Smooth muscle cell (in vitro differentiated cells): ENCODE measurements around the gene MARCKSL1. TPM values are rescaled to one million over a fixed set of nuclear protein-coding genes. Genes with fewer than 3 reads are reported as not detected.
"Not testable (repeated sequence)": the region's sequence is repeated elsewhere in the genome, so short reads cannot be mapped to it uniquely, and the experiment has no call there.

ENCODE experiments used
- DNase-seq: peaks from one replicate; lab custom pipeline; 2025; ENCODE audit not compliant: unreplicated experiment; lab: John Stamatoyannopoulos, UW
- H2AFZ ChIP-seq: fragments of 200-600 bp; sonication (generic); 2 replicates; pipeline ENCODE4 v1.6.0; 2016; ENCODE audit warnings: antibody characterized with exemption, low read depth, mild to moderate bottlenecking
- H3F3A ChIP-seq: fragments of 200-600 bp; sonication (generic); 2 replicates; pipeline ENCODE4 v1.6.0; 2017; ENCODE audit warnings: antibody characterized with exemption, low read depth
- H3K27ac ChIP-seq: fragments of 200-600 bp; sonication (generic); 2 replicates; pipeline ENCODE4 v1.5.1; 2016; ENCODE audit warnings: low read depth, mild to moderate bottlenecking
- H3K27me3 ChIP-seq: fragments of 200-600 bp; sonication (generic); 2 replicates; pipeline ENCODE4 v1.6.1; 2016; ENCODE audit warnings: low read depth, mild to moderate bottlenecking
- H3K36me3 ChIP-seq: fragments of 200-600 bp; sonication (generic); 2 replicates; pipeline ENCODE4 v1.5.1; 2016; ENCODE audit warnings: low read depth
- H3K4me1 ChIP-seq: fragments of 200-600 bp; sonication (generic); 2 replicates; pipeline ENCODE4 v1.5.1; 2016; ENCODE audit warnings: low read depth
- H3K4me2 ChIP-seq: fragments of 200-600 bp; sonication (generic); 2 replicates; pipeline ENCODE4 v1.6.0; 2016; ENCODE audit warnings: mild to moderate bottlenecking
- H3K4me3 ChIP-seq: fragments of 200-600 bp; sonication (generic); 2 replicates; pipeline ENCODE4 v1.5.1; 2016; ENCODE audit warnings: mild to moderate bottlenecking
- H3K79me2 ChIP-seq: fragments of 200-600 bp; sonication (generic); 2 replicates; pipeline ENCODE4 v1.6.0; 2016; ENCODE audit warnings: low read depth, mild to moderate bottlenecking
- H3K9ac ChIP-seq: fragments of 200-600 bp; sonication (generic); 2 replicates; pipeline ENCODE4 v1.6.0; 2016; ENCODE audit warnings: low read depth
- H3K9me3 ChIP-seq: fragments of 200-600 bp; sonication (generic); replicated peaks from 2 replicates; pipeline ENCODE4 v1.5.1; 2016; ENCODE audit warnings: low read depth
- H4K20me1 ChIP-seq: fragments of 200-600 bp; sonication (generic); 2 replicates; pipeline ENCODE4 v1.6.0; 2016; ENCODE audit warnings: low read depth
- WGBS: methylation state at CpG from one replicate; pipeline ENCODE4 v1.1.7; 2016; ENCODE audit warnings: low lambda C conversion rate; 5-methylcytosine and 5-hydroxymethylcytosine counted together
- polyA plus RNA-seq: library from polyadenylated mRNA; unstranded; fragments of >200 nt; fragmentation: Nextera tagmentation; extraction: Ambion mirVana; gene quantifications from 2 replicates; pipeline ENCODE4 v1.2.1, GENCODE V29; 2016
- total RNA-seq: library from RNA; depleted of rRNA; stranded (reverse); fragments of >200 nt; gene quantifications from 2 replicates; pipeline ENCODE4 v1.2.3, GENCODE V29; 2014
- TF ChIP-seq, protein P1 (sequence below): fragments of 200-600 bp; sonication (generic); IDR thresholded peaks from 2 replicates; pipeline ENCODE4 v1.5.1; 2017; ENCODE audit warnings: borderline replicate concordance, mild to moderate bottlenecking, antibody characterized with exemption; ENCODE audit not compliant: insufficient read depth, poor library complexity, severe bottlenecking

The MARCKSL1 gene
- total and polyA plus RNA-seq, 2 experiments from 2014 or later, result 126 to 358 TPM

DNA sequence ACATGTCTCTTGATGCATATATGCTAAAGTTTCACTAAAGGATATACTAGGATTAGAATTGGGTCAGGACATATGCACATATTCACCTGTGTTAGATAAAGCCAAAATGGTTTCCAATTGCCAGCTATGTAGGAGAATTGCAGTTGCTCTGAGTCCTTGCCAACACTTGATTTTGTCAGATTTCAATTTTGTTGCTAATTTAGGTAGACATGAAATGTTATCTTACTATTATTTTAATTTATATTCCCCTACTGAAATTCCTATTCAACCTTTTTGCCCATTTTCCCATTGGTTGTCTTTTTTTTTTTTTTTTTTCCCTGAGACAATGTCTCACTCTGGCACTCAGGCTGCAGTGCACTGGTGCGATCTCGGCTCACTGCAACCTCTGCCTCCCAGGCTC, 30.7 kb downstream of the MARCKSL1 start:
- Histone ChIP-seq H3K4me3 (no peak overlapping the region), H3K4me2 (no peak overlapping the region), H3F3A (no peaks in the 10 kb centered on the region), H2AFZ (no peak overlapping the region), H3K27me3 (no peaks in the 10 kb centered on the region), H3K79me2 (peaks cover 77% of the 10 kb centered on the region), H4K20me1 (peaks cover 69% of the 10 kb centered on the region), H3K27ac (no peak overlapping the region), H3K36me3 (peaks cover 30% of the 10 kb centered on the region), H3K9ac (no peak overlapping the region), H3K9me3 (peaks cover 3% of the 10 kb centered on the region), H3K4me1 (no peaks in the 10 kb centered on the region)
- 100% methylated on average over 2 of the region's 2 CpGs for WGBS
- no peak for DNase-seq
- TF ChIP-seq, protein P1, sequence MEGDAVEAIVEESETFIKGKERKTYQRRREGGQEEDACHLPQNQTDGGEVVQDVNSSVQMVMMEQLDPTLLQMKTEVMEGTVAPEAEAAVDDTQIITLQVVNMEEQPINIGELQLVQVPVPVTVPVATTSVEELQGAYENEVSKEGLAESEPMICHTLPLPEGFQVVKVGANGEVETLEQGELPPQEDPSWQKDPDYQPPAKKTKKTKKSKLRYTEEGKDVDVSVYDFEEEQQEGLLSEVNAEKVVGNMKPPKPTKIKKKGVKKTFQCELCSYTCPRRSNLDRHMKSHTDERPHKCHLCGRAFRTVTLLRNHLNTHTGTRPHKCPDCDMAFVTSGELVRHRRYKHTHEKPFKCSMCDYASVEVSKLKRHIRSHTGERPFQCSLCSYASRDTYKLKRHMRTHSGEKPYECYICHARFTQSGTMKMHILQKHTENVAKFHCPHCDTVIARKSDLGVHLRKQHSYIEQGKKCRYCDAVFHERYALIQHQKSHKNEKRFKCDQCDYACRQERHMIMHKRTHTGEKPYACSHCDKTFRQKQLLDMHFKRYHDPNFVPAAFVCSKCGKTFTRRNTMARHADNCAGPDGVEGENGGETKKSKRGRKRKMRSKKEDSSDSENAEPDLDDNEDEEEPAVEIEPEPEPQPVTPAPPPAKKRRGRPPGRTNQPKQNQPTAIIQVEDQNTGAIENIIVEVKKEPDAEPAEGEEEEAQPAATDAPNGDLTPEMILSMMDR, result no peak

DNA sequence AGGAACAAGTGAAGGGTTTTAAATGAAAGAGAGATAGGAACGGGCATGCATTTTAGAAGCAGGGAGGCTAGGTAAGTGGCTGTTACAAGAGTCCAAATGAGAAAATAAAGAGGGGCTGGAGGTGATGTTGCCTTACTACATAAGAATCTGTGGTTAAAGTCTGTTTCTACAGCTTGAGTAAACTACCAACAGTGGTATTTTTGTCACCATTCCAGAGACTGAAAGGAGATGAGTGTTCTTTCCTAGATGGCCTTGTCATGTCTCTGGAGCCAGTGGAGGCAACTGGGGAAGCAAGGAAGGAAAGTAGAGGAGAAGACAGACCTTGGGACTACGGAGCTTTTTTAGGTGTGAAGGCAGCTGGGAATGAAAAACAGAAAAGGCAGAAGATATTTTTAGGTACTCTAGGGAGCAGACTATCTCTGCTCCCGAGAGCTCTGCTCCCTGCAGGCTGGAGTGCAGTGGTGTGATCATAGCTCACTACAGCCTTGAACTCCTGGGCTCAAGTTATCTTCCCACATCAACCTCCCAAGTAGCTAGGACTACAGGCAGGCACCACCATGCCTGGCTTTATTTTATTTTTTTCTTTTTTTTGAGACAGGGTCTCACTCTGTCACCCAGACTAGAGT, 31.9 kb downstream of the MARCKSL1 start:
- no peak overlapping the region for H2AFZ ChIP-seq
- no peak overlapping the region for H3K4me3 ChIP-seq
- H4K20me1 ChIP-seq, result peaks cover 69% of the 10 kb centered on the region
- peaks cover 30% of the 10 kb centered on the region for H3K36me3 ChIP-seq
- H3K27ac ChIP-seq, result no peak overlapping the region
- no peaks in the 10 kb centered on the region for H3K4me1 ChIP-seq
- no peaks in the 10 kb centered on the region for H3K27me3 ChIP-seq
- TF ChIP-seq, protein P1, result no peak
- H3F3A ChIP-seq, result no peaks in the 10 kb centered on the region
- DNase-seq, result no peak
- WGBS, result 98% methylated on average over 3 of the region's 3 CpGs
- peaks cover 3% of the 10 kb centered on the region for H3K9me3 ChIP-seq
- no peak overlapping the region for H3K4me2 ChIP-seq
- H3K79me2 ChIP-seq, result peaks cover 79% of the 10 kb centered on the region
- H3K9ac ChIP-seq, result no peak overlapping the region

DNA sequence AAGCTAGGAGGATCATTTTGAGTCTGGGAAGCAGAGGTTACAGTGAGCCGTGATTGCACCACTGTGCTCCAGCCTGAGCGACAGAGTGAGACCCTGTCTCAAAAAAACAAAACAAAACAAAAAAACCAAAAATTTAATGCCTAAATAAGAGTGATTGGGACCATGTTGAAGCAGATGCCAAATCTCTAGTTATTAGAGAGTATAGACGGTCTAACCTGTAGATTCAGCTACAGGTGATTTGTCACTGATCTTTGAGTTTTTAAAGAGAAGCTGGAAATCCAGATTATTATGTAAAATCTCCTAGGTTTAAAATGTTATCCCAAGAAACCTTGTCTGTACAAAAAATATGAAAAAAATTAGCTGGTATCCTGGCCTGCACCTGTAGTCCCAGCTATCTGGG, 32.7 kb downstream of the MARCKSL1 start:
- Histone ChIP-seq H3F3A (no peaks in the 10 kb centered on the region), H3K27me3 (no peaks in the 10 kb centered on the region), H3K27ac (no peak overlapping the region), H3K36me3 (peaks cover 30% of the 10 kb centered on the region), H3K79me2 (peaks cover 83% of the 10 kb centered on the region), H3K9me3 (peaks cover 3% of the 10 kb centered on the region), H3K4me1 (no peaks in the 10 kb centered on the region), H3K9ac (no peak overlapping the region), H3K4me2 (no peak overlapping the region), H3K4me3 (no peak overlapping the region), H2AFZ (no peak overlapping the region), H4K20me1 (peaks cover 69% of the 10 kb centered on the region)
- WGBS, result 100% methylated on average over 3 of the region's 3 CpGs
- TF ChIP-seq, protein P1, result no peak
- no peak for DNase-seq

DNA sequence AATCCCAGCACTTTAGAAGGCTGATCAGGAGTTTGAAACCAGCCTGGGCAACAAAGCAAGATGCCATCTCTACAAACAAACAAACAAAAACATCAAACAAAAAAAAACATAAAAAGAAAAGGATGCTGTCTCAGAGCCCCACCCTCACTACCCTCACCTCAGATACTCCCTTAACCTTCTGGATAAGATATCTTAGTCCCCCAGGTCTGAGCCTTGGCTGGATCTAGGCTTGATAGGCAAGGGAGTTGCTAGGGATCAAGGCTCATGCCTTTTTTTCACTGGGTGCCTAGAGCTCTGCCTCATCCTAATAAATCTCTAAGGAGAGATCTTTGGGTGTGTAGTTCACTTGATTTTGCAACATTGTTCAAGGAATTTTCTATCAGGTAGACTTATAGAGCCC, 36.7 kb downstream of the MARCKSL1 start:
- H2AFZ ChIP-seq, result no peak overlapping the region
- no peaks in the 10 kb centered on the region for H3K9me3 ChIP-seq
- no peak overlapping the region for H3K4me2 ChIP-seq
- DNase-seq, result no peak
- H3K9ac ChIP-seq, result no peak overlapping the region
- H3K27ac ChIP-seq, result no peak overlapping the region
- no peaks in the 10 kb centered on the region for H3K4me1 ChIP-seq
- no peak overlapping the region for H3K4me3 ChIP-seq
- TF ChIP-seq, protein P1, result no peak
- no peaks in the 10 kb centered on the region for H3F3A ChIP-seq
- peaks cover 77% of the 10 kb centered on the region for H4K20me1 ChIP-seq
- H3K36me3 ChIP-seq, result peaks cover 18% of the 10 kb centered on the region
- H3K27me3 ChIP-seq, result no peaks in the 10 kb centered on the region
- H3K79me2 ChIP-seq, result peaks cover 91% of the 10 kb centered on the region

DNA sequence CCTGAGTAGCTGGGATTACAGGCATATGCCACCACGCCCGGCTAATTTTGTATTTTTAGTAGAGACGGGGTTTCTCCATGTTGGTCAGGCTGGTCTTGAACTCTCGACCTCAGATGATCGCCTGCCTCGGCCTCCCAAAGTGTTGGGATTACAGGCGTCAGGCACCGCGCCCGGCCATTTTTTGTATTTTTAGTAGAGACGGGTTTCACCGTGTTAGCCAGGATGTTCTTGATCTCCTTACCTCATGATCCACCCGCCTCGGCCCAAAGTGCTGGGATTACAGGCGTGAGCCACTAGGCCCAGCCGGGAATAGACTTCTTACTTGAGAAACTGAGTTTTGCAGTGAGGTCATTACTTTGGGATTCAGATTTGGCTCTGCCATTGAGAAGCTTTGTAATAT, 37.8 kb downstream of the MARCKSL1 start:
- H3K4me1 ChIP-seq, DNase-seq, H3K4me3 ChIP-seq, H3K27ac ChIP-seq, H3K27me3 ChIP-seq, H3K9ac ChIP-seq, H3K4me2 ChIP-seq, H3K9me3 ChIP-seq, H2AFZ ChIP-seq, H3F3A ChIP-seq, H3K36me3 ChIP-seq: not testable (repeated sequence)
- Histone ChIP-seq H4K20me1 (peaks cover 88% of the 10 kb centered on the region), H3K79me2 (peaks cover 91% of the 10 kb centered on the region)
- WGBS, result 97% methylated on average over 16 of the region's 16 CpGs
